Peyer's patch (tissue), 4 donors: ENCODE measurements around the gene RGL1.

Experiments used
- CTCF ChIP-seq, 6 experiments: fragments of 450-650 bp in 4 of 6; fragments of 200-600 bp in 2 of 6; sonication (generic) in 1 of 6; IDR thresholded peaks; one replicate each; pipeline ENCODE4 v1.5.1; 2017 to 2019; ENCODE audit warnings: antibody characterized with exemption in 6 of 6, mild to moderate bottlenecking in 3 of 6, moderate library complexity in 1 of 6
- POLR2A ChIP-seq, 2 donors: fragments of 450-650 bp; IDR thresholded peaks; one replicate each; pipeline ENCODE4 v1.5.1; 2017; ENCODE audit warnings: antibody characterized with exemption in 2 of 2, mild to moderate bottlenecking in 2 of 2, moderate library complexity in 2 of 2

- TF ChIP-seq POLR2A (IDR thresholded peaks at IDR 0.05) (no peak), CTCF (IDR thresholded peaks at IDR 0.05) (no peak)
These were observed 7.2 kb downstream of the RGL1 start for GRCh38 chr1:183812128-183812527.
